Measurements from ENCODE around the gene TECPR2. TPM values are rescaled to one million over a fixed set of nuclear protein-coding genes. Genes with fewer than 3 reads are reported as not detected.

Gene TECPR2
- total and polyA plus RNA-seq, 2 of the 13 experiments (the other 11 are each of a cell fraction or from before 2014, with no cell fraction given), result 3.5 to 5.7 TPM

DNA sequence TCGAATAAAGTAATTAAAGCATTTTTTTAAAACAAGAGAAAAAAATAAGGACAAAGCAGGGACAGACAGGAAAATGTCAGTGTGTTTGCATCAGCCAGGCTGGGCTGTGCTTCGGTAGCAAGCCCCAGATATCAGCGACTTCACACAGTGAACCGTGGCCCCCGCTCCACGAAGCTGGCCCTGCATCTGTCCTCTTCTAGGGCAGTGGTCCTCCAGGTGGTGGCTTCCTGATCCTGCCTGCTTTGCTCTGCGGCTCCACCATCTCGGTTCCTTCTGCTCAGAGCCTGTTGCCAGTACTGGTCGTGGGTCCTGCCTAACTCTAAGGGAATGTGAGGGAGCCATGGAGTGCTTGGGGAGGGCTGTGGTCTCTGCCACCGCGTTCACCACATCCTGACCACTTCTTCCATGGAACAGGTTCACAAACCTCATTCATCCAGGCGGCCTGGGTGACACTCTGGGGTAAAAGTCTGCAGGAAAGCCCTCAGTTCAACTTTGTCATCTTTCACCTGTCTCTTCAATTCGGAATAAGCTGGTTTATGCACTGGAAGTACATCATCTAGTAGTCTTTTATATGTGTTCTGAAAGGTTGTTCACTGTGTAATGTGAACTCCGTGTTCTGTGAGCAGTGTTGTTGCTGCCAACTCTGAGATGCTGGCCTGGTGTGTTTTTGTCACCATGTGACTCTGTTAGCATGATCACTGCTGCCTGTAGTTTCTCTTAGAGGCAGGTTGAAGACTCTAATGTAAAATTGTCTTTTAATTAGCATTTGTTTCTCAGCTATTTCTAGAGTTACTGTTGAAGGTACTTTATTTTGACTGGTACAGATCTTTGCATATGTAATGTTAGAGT, 99.0 kb downstream of the TECPR2 start:
- H3K9me3 ChIP-seq (ENCODE audit: low read length), result no peaks in the 10 kb centered on the region
- intact Hi-C loops (cut with micrococcal nuclease; ENCODE audit: unreplicated experiment) (no loop called here), in situ Hi-C loops (cut with HindIII; ENCODE audit: extremely low pct_ligation_motif_present, low pct_unique_long_range_greater_than_20kb) (no loop called here)
- H3K36me3 ChIP-seq (replicated peaks in 1 of 2; ENCODE audit: control insufficient read depth in 1 of 2, insufficient read depth in 2 of 2, low read length in 2 of 2), result peaks cover 3 to 5% of the 10 kb centered on the region in 2 experiments; a peak in 2 of 5 replicates
- ATAC-seq, result no peak
- no peaks in the 10 kb centered on the region for H4K20me1 ChIP-seq (ENCODE audit: insufficient read depth, low read length)
- no peak for FAIRE-seq
- no peak overlapping the region for H3K4me2 ChIP-seq (ENCODE audit: low read depth, low read length)
- ChIA-PET CTCF (ENCODE audit: low intra/inter-chr PET ratio, low total read pairs) (no interaction called here), POLR2A (no interaction called here)
- WGBS (ENCODE audit: low lambda C conversion rate), result 92% methylated on average over 11 of the region's 14 CpGs
- no peak for DNase-seq (ENCODE audit: low spot score)
- no peak overlapping the region for H2AFZ ChIP-seq (ENCODE audit: low read length)
- peaks cover 32% of the 10 kb centered on the region for H3K4me1 ChIP-seq (ENCODE audit: insufficient read depth, low read length)
- H3K79me2 ChIP-seq (ENCODE audit: insufficient read depth, low read length), result no peaks in the 10 kb centered on the region
- no peaks in the 10 kb centered on the region for H3K27me3 ChIP-seq (ENCODE audit: control insufficient read depth in 1 of 2, insufficient read depth in 2 of 2, low read length in 2 of 2)
- H3K27ac ChIP-seq (ENCODE audit: extremely low read length, insufficient read depth, low read length), result no peak overlapping the region
- BruUV-seq (replicated peaks), result no TSS peak
- no peak overlapping the region for H3K9ac ChIP-seq (ENCODE audit: insufficient read depth, low read depth, low read length)
- H3K4me3 ChIP-seq (replicated peaks in 1 of 3; ENCODE audit: insufficient read depth in 1 of 3, low read depth in 2 of 3, low read length in 3 of 3), result no peak overlapping the region
- TF ChIP-seq KLF9 (CRISPR knock-in tag; IDR thresholded peaks at IDR 0.05; ENCODE audit: low read depth) (no peak), ZNF18 (CRISPR knock-in tag; IDR thresholded peaks at IDR 0.05; ENCODE audit: insufficient replicate concordance) (no peak), CHCHD3 (CRISPR knock-in tag; IDR thresholded peaks at IDR 0.05) (no peak), RAD51 (IDR thresholded peaks at IDR 0.05; ENCODE audit: borderline replicate concordance) (no peak), ZNF563 (CRISPR knock-in tag; IDR thresholded peaks at IDR 0.05) (no peak), ZNF543 (CRISPR knock-in tag; IDR thresholded peaks at IDR 0.05) (no peak), DR1 (CRISPR knock-in tag; IDR thresholded peaks at IDR 0.05) (no peak), ZNF264 (CRISPR knock-in tag; IDR thresholded peaks at IDR 0.05) (no peak), SMC3 (IDR thresholded peaks at IDR 0.05; ENCODE audit: low read length) (no peak), ZNF629 (CRISPR knock-in tag; conservative IDR thresholded peaks at IDR 0.05) (no peak)
- TF ChIP-seq, protein P1, sequence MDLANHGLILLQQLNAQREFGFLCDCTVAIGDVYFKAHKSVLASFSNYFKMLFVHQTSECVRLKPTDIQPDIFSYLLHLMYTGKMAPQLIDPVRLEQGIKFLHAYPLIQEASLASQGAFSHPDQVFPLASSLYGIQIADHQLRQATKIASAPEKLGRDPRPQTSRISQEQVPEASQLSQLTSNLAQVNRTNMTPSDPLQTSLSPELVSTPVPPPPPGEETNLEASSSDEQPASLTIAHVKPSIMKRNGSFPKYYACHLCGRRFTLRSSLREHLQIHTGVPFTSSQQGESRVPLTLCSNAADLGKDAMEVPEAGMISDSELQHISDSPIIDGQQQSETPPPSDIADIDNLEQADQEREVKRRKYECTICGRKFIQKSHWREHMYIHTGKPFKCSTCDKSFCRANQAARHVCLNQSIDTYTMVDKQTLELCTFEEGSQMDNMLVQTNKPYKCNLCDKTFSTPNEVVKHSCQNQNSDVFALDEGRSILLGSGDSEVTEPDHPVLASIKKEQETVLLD (CRISPR knock-in tag; IDR thresholded peaks at IDR 0.05; ENCODE audit: low read depth), result no peak
- TF ChIP-seq, protein P2, sequence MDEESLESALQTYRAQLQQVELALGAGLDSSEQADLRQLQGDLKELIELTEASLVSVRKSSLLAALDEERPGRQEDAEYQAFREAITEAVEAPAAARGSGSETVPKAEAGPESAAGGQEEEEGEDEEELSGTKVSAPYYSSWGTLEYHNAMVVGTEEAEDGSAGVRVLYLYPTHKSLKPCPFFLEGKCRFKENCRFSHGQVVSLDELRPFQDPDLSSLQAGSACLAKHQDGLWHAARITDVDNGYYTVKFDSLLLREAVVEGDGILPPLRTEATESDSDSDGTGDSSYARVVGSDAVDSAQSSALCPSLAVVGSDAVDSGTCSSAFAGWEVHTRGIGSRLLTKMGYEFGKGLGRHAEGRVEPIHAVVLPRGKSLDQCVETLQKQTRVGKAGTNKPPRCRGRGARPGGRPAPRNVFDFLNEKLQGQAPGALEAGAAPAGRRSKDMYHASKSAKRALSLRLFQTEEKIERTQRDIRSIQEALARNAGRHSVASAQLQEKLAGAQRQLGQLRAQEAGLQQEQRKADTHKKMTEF (CRISPR knock-in tag; IDR thresholded peaks at IDR 0.05), result no peak
- TF ChIP-seq, protein P3, sequence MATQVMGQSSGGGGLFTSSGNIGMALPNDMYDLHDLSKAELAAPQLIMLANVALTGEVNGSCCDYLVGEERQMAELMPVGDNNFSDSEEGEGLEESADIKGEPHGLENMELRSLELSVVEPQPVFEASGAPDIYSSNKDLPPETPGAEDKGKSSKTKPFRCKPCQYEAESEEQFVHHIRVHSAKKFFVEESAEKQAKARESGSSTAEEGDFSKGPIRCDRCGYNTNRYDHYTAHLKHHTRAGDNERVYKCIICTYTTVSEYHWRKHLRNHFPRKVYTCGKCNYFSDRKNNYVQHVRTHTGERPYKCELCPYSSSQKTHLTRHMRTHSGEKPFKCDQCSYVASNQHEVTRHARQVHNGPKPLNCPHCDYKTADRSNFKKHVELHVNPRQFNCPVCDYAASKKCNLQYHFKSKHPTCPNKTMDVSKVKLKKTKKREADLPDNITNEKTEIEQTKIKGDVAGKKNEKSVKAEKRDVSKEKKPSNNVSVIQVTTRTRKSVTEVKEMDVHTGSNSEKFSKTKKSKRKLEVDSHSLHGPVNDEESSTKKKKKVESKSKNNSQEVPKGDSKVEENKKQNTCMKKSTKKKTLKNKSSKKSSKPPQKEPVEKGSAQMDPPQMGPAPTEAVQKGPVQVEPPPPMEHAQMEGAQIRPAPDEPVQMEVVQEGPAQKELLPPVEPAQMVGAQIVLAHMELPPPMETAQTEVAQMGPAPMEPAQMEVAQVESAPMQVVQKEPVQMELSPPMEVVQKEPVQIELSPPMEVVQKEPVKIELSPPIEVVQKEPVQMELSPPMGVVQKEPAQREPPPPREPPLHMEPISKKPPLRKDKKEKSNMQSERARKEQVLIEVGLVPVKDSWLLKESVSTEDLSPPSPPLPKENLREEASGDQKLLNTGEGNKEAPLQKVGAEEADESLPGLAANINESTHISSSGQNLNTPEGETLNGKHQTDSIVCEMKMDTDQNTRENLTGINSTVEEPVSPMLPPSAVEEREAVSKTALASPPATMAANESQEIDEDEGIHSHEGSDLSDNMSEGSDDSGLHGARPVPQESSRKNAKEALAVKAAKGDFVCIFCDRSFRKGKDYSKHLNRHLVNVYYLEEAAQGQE (IDR thresholded peaks at IDR 0.05; ENCODE audit: borderline replicate concordance in 1 of 2, low read depth in 1 of 2, low read length in 2 of 2), result no peak
